ENCODE measurements around the gene MTHFD2L. TPM values are rescaled to one million over a fixed set of nuclear protein-coding genes. Genes with fewer than 3 reads are reported as not detected.

The MTHFD2L gene
- total RNA-seq, 1 donor from 2014 or later, result 13.6 TPM

DNA sequence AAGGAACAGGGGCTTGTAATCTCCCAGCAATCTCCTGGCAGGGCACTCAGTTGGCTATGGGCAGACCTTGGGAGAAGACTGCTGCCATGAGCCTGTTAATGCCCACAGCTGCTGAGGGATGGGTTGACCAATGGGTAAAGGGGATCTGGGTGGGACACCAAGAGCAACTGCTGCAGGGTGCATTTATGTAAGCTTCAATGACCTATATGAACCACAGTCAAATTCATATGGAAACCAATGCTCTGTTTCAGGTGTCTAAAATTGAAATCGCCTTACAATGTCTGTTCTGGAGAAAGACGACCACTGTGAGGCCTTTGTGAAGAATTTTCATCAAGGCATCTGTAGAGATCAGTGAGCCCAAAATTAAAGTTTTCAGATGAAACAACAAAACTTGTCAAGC lies 156.4 kb downstream of the MTHFD2L start:
- Mint-ChIP-seq H3K9me3 (ENCODE audit: unreplicated experiment) (no peaks in the 10 kb centered on the region), H3K36me3 (ENCODE audit: low read depth, unreplicated experiment) (no peaks in the 10 kb centered on the region), H3K4me3 (ENCODE audit: unreplicated experiment) (no peak overlapping the region), H3K27me3 (ENCODE audit: unreplicated experiment) (no peaks in the 10 kb centered on the region), H3K27ac (ENCODE audit: unreplicated experiment) (no peak overlapping the region), H3K4me1 (ENCODE audit: unreplicated experiment) (no peaks in the 10 kb centered on the region)
- no peak for DNase-seq (ENCODE audit: low spot score)
- TF ChIP-seq CTCF (IDR thresholded peaks at IDR 0.05; ENCODE audit: unreplicated experiment), result no peak

DNA sequence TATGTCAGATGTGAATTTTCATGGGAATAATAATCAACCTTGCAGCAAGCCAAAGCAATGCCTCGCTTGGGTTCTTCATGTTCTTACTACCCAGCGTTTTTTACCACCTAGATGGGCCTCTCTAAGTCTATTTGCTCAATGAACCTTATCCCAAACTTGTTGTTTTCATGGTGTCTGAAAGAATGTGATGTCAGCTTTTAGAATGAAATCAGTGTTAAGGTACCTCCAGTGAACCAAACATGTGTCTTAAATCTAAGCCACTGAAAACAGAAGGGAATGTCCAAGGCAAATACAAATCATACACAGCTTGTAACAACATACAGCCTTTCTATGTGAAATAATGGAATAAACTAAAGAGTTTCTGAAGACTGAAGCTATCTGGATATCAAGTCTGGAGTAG lies 157.0 kb downstream of the MTHFD2L start:
- no peaks in the 10 kb centered on the region for H3K4me1 Mint-ChIP-seq (ENCODE audit: unreplicated experiment)

GRCh38 chr4:74315376-74315775 lies 157.5 kb downstream of the MTHFD2L start:
- Mint-ChIP-seq H3K36me3 (ENCODE audit: low read depth, unreplicated experiment) (no peaks in the 10 kb centered on the region), H3K9me3 (ENCODE audit: unreplicated experiment) (no peaks in the 10 kb centered on the region), H3K4me3 (ENCODE audit: unreplicated experiment) (no peak overlapping the region), H3K27me3 (ENCODE audit: unreplicated experiment) (no peaks in the 10 kb centered on the region), H3K4me1 (ENCODE audit: unreplicated experiment) (no peaks in the 10 kb centered on the region), H3K27ac (ENCODE audit: unreplicated experiment) (no peak overlapping the region)
- no peak for TF ChIP-seq CTCF (IDR thresholded peaks at IDR 0.05; ENCODE audit: unreplicated experiment)
- no peak for DNase-seq (ENCODE audit: low spot score)

More for the DNA sequence above, 157.0 kb downstream of the MTHFD2L start:
- H3K27ac Mint-ChIP-seq (ENCODE audit: unreplicated experiment), result no peak overlapping the region
- H3K4me3 Mint-ChIP-seq (ENCODE audit: unreplicated experiment), result no peak overlapping the region
- no peaks in the 10 kb centered on the region for H3K27me3 Mint-ChIP-seq (ENCODE audit: unreplicated experiment)
- no peaks in the 10 kb centered on the region for H3K9me3 Mint-ChIP-seq (ENCODE audit: unreplicated experiment)
- no peak for DNase-seq (ENCODE audit: low spot score)
- no peaks in the 10 kb centered on the region for H3K36me3 Mint-ChIP-seq (ENCODE audit: low read depth, unreplicated experiment)
- no peak for TF ChIP-seq CTCF (IDR thresholded peaks at IDR 0.05; ENCODE audit: unreplicated experiment)

- Mint-ChIP-seq H3K27ac (ENCODE audit: unreplicated experiment) (no peak overlapping the region), H3K9me3 (ENCODE audit: unreplicated experiment) (no peaks in the 10 kb centered on the region), H3K4me1 (ENCODE audit: unreplicated experiment) (no peaks in the 10 kb centered on the region), H3K36me3 (ENCODE audit: low read depth, unreplicated experiment) (no peaks in the 10 kb centered on the region), H3K4me3 (ENCODE audit: unreplicated experiment) (no peak overlapping the region), H3K27me3 (ENCODE audit: unreplicated experiment) (no peaks in the 10 kb centered on the region)
- DNase-seq (ENCODE audit: low spot score), result no peak
- TF ChIP-seq CTCF (IDR thresholded peaks at IDR 0.05; ENCODE audit: unreplicated experiment), result no peak
These were observed 158.5 kb downstream of the MTHFD2L start for GRCh38 chr4:74316397-74316796.

- Mint-ChIP-seq H3K36me3 (ENCODE audit: low read depth, unreplicated experiment) (no peaks in the 10 kb centered on the region), H3K27me3 (ENCODE audit: unreplicated experiment) (no peaks in the 10 kb centered on the region), H3K4me3 (ENCODE audit: unreplicated experiment) (no peak overlapping the region), H3K4me1 (ENCODE audit: unreplicated experiment) (no peaks in the 10 kb centered on the region), H3K9me3 (ENCODE audit: unreplicated experiment) (no peaks in the 10 kb centered on the region), H3K27ac (ENCODE audit: unreplicated experiment) (no peak overlapping the region)
- TF ChIP-seq CTCF (IDR thresholded peaks at IDR 0.05; ENCODE audit: unreplicated experiment), result no peak
- no peak for DNase-seq (ENCODE audit: low spot score)
These were observed 159.8 kb downstream of the MTHFD2L start for GRCh38 chr4:74317616-74318246.

All from endothelial cell (in vitro differentiated cells).